ENCODE measurements around the gene MYOM1. TPM values are rescaled to one million over a fixed set of nuclear protein-coding genes. Genes with fewer than 3 reads are reported as not detected.

MYOM1 gene
- total RNA-seq, 2 donors from 2014 or later = 2.8 to 7.9 TPM

DNA sequence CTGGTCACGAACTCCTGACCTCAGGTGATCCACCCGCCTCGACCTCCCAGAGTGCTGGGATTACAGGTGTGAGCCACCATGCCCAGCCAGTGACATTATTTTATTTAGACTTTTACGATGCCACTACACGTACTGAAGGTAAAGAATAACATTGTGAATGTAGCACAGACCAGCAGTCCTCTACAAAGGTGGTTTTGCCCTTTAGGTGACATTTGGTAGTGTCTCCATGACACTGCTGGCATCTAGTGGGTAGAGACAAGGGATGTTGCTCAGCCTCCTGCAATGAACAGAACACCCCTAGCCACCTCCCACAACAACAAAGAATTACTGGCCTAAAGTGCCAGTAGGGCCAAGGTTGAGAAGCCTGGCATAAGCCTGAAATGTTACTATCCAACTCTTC is 69.5 kb downstream of the MYOM1 start:
- H3K27me3 ChIP-seq = no peaks in the 10 kb centered on the region
- TF ChIP-seq CTCF (IDR thresholded peaks at IDR 0.05) = no peak
- H3K27ac ChIP-seq = no peak overlapping the region
- no peak overlapping the region for H3K9ac ChIP-seq (ENCODE audit: low read depth in 2 of 2, low read length in 2 of 2)
- H3K4me3 ChIP-seq = no peak overlapping the region
- no peaks in the 10 kb centered on the region for H3K36me3 ChIP-seq
- no peaks in the 10 kb centered on the region for H3K9me3 ChIP-seq
- H3K4me1 ChIP-seq = no peaks in the 10 kb centered on the region
- no peak for DNase-seq
- intact Hi-C loops (cut with DNase I) = loop anchor here (5.0 kb wide), 2 partner anchors 97 to 218 kb away; partner anchors contain the start of gene MYL12A

GRCh38 chr18:3148930-3149535 is 70.7 kb downstream of the MYOM1 start:
- Histone ChIP-seq H3K9ac (ENCODE audit: low read depth in 2 of 2, low read length in 2 of 2) (no peak overlapping the region), H3K36me3 (no peaks in the 10 kb centered on the region), H3K27ac (no peak overlapping the region), H3K27me3 (no peaks in the 10 kb centered on the region), H3K4me3 (no peak overlapping the region), H3K4me1 (no peaks in the 10 kb centered on the region), H3K9me3 (no peaks in the 10 kb centered on the region)
- no peak for DNase-seq
- intact Hi-C loops (cut with DNase I) = no loop called here
- no peak for TF ChIP-seq CTCF (IDR thresholded peaks at IDR 0.05)

DNA sequence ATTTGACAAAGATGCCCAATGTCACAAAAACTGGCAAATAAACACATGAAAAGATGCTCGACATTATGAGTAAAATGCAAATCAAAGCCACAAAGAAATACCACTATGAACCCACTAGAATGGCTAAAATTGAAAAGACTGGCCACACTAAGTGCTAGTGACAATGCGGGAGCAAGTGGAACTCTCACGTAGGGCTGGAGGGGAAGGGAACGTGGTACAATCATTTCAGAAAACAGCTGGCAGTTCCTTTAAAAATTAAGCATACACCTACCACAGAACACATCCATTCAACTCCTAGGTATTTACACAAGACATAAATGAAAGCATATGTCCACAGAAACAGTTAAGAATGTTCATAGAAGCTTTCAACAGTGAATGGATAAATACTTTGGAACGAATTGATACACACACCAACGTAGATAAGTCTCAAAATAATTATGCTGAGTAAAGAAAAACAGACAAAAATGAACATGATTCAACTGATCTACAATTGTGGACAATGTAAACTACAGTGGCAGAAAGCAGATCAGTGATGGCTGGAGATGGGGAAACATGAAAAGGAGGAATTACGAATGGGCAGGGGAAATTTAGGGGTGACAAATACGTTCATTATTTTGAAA is 71.7 kb downstream of the MYOM1 start:
- no peak overlapping the region for H3K27ac ChIP-seq
- H3K27me3 ChIP-seq = no peaks in the 10 kb centered on the region
- H3K4me3 ChIP-seq = no peak overlapping the region
- no peak for TF ChIP-seq CTCF (IDR thresholded peaks at IDR 0.05)
- no peak overlapping the region for H3K9ac ChIP-seq (ENCODE audit: low read depth in 2 of 2, low read length in 2 of 2)
- H3K36me3 ChIP-seq = no peaks in the 10 kb centered on the region
- intact Hi-C loops (cut with DNase I) = no loop called here
- H3K9me3 ChIP-seq = no peaks in the 10 kb centered on the region
- no peaks in the 10 kb centered on the region for H3K4me1 ChIP-seq
- DNase-seq = no peak

DNA sequence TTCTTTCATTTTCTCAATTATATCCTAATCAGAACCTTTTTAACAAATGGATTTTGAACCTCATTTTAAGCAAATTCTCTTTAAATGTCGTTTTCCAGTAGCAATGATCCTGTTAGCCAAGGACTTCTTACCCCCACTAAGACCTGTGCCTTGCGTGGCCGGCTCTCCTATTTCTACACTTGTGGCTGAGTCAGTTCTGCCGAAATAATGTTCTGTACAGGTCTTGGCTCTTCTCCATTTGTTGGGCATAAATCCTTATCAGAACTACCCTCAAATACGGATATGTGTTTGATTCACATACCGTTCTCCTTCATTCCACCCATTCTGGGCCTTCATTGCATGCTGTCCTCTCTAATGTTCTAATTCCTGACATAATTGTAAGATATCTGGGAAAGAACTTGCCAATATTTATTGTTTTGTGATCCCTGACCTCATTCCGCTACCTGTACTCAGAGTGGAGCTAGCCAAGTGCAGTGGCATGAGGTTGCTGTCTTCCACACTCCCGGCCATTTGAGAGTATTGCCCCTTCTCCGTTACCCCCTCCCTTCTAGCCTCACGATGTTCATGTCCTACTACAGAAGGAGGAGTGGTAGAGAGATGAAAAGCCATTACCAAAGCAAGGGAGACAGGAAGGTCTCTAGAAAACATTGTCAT is 78.7 kb downstream of the MYOM1 start:
- intact Hi-C loops (cut with DNase I) = no loop called here
- Histone ChIP-seq H3K27me3 (no peaks in the 10 kb centered on the region), H3K4me3 (no peak overlapping the region), H3K9me3 (no peaks in the 10 kb centered on the region), H3K36me3 (no peaks in the 10 kb centered on the region), H3K9ac (ENCODE audit: low read depth in 2 of 2, low read length in 2 of 2) (no peak overlapping the region), H3K4me1 (no peaks in the 10 kb centered on the region), H3K27ac (no peak overlapping the region)
- DNase-seq = no peak
- TF ChIP-seq CTCF (IDR thresholded peaks at IDR 0.05) = no peak

DNA sequence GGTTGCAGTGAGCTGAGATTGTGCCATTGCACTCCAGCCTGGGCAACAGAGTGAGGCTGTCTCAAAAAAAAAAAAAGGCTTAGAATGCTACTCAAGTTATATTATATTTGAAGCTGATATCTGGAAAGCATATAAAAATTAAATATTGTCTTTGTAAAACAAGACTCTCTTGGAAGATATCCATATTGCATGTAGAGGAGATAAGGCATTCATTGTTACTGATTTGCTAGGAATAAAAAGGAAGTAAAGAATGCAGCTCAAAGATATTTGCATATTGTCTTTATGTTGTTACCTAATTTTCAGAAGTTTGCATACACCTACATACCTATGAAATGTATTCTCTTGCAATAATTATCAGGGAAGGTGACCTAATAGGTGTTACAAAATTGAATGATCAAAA is 79.4 kb downstream of the MYOM1 start:
- no peak overlapping the region for H3K4me3 ChIP-seq
- no peak overlapping the region for H3K9ac ChIP-seq (ENCODE audit: low read depth in 2 of 2, low read length in 2 of 2)
- no peaks in the 10 kb centered on the region for H3K4me1 ChIP-seq
- no peak for DNase-seq
- no peaks in the 10 kb centered on the region for H3K9me3 ChIP-seq
- intact Hi-C loops (cut with DNase I) = no loop called here
- no peak for TF ChIP-seq CTCF (IDR thresholded peaks at IDR 0.05)
- no peaks in the 10 kb centered on the region for H3K27me3 ChIP-seq
- no peaks in the 10 kb centered on the region for H3K36me3 ChIP-seq
- no peak overlapping the region for H3K27ac ChIP-seq
